Measurements from ENCODE around the gene PRKAA2.

Gene PRKAA2

DNA sequence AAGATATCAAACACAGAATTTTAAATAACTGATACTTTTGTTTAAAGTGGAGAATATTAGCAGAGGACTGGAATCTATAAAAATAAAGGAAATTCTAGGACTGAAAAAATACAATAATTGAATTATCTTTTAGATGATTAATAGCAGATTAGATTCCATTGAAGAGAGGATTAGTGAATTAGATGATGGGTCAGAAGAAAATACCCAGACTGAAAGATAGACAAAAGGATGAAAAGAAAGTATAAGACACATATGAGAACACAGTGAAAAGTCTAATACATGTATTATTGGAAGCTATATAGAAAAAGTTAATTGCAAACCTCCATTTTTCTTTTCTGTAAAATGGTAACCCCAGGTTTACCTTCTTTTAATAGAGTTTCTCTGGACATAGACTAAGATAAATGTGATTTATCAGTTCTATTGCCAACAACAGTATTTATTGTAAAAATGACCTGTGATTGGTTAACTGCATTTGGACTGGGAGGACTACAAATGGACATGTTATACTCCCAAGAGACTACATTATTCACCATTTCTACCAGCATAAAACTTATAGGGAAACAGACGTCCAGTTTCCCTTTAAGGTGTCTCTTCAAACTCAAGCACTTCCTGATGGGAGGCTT, 11.0 kb downstream of the PRKAA2 start:
- no peak for DNase-seq

DNA sequence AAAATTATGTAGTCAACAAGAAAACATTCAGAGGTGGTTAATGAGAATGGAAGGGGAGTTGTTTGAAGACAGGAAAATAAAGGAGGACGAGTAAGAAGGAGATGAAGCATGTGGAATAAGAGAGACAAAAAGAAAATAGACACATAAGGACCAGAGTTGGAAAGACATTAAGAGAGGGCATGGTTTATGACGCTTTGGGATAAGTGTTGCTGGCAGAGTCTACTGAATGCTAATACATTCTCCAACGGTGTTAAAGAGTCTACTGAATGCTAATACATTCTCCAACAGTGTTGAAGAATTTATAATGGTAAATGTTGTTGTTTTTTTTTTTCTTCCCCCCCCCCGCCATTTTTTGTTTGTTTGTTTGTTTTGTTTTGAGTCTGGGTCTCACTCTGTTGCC, 13.1 kb downstream of the PRKAA2 start:
- DNase-seq = no peak

DNA sequence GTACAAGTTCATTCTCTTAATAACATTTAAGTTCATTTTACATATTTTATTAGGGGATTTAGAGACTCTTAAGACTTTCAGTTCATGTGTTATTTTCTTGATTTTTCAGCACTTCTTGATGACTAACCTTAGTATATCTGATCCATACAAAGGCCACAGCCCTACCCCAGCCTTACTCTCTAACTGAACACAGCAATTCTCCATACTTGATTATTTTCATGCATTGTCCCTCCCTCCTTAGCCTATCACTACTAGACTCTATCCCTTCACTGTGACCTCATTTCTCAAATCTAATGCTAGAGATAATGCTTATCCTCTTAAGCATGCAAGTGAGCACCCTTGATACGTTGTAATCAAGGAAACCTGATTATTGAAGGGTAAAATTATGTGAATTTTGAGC, 15.2 kb downstream of the PRKAA2 start:
- DNase-seq = no peak

DNA sequence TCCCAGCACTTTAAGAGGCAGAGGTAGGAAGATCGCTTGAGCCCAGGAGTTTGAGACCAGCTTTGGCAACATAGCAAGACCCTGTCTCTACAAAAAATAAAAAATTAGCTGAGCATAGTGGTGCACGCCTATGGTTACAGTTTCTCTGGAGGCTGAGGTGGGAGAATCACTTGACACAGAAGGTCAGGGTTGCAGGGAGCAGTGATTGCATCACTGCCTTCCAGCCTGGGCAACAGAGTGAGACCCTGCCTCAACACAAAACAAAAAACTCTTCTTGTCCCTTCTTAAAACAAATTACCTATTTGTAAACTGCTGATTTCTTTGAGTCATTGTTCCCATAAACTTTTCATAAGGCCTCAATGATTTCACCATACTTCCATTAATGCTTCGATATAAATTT, 18.7 kb downstream of the PRKAA2 start:
- no peak for DNase-seq

DNA sequence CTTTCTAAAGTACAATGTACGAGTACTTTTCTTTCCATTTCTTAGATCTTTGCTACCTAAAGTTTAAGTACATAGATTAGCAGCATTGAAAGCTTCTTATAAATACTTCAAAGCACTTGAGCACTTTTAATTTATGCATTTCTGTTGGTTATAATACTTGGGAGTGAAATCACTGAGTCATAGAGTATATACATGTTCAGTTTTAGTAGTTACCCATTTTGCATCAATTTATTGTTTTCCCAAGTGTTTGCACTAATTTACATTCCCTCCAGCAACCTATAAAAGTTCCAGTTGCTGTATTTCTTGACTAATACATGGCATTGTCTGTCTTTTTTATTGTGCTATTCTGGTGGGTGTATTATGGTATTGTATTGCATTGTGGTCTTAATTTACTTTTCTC, 20.3 kb downstream of the PRKAA2 start:
- no peak for DNase-seq

DNA sequence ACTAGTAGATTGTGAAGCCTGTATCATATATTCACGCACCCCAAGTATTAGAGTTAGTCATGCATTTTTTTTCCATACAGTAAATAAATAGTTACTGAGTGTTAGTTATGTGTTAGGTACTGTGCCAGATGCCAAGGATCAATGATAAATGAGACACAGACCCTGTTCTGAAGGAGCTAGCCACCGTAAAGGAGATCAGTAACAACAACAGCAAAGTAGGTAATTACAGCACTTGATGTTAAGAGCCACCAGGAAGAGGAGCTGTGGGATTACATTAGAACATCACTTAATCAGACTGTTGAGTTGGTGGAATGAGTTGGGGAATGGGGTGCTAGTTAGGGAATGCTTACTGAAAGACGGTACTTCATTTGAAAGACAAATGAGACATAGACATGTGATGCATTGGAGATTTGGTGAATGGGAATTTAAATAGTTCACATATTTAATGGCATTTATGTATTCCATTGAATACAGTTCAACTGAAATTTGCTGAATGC, 21.0 kb downstream of the PRKAA2 start:
- DNase-seq = no peak

DNA sequence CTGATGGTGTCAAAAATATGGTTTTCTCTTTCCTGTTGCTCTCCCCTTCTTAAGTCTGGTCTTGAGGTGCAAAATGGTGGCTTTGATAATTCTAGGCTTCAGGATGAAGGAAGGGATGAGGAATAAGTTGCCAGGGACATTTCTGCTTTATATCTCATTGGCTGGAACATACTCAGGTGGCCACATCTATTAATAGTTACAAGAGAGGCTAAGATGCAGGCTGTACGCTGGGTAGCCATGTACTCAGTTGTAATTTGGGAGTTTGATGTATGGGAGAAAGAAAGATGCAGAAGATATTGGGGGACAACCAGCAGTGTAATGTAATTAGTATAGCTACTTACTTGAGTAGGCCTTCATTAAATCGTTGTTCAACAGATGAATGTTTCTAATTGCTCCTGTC, 25.2 kb downstream of the PRKAA2 start:
- no peak for DNase-seq

DNA sequence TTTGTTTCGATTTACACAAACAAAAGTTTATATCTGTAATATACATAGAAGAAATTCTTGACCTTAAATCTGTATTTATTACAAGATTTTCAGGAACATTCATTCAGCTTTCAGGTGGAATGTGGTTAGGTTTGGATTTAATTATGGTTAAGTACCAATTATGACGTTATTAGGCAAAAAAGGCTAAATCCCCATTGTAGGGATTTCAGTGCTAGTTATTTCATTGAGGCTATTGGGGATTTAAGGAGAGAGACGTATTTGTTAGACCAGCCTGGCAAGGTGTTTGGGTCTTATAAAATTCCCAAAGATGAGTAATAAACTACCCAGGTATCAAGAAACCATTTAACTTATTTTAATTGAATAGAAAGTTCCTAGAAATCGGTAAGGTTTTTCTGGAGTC, 26.0 kb downstream of the PRKAA2 start:
- no peak for DNase-seq

DNA sequence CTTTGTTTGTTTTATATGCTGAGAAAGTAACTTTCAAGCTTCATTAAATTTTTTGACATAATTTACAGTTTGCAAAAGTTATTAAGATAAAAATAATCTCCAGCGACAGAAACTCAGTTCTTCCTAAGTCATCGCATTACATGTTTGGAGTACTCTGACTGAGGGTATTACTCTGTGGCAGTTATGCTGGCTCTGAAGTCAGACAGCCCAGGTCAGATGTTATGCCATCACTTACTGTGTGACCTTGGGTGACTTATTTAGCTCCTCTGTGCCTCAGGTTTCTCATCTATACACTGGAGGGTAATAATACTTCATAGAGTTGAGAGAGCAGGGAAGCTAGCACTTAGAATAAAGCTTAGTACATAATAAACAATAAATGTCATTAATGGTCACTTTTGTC, 26.4 kb downstream of the PRKAA2 start:
- no peak for DNase-seq

DNA sequence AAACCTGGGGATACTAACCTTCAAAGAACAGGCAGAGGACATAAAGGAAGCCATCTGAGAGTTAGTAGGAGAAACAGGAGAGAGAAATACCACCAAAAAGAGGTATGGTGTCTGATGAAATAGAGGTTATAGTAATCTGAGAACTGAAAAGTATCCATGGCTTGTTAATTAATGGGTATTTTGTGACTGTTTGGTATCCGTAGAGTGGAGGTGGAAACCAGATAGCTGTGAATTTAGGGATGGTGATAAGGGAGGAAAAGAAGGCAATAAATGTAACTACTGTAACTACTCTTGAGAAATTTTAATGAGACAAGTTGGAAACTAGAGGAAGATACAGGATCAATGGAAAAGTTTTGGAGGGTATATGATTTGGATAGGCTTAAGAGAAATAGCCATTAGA, 27.5 kb downstream of the PRKAA2 start:
- no peak for DNase-seq

DNA sequence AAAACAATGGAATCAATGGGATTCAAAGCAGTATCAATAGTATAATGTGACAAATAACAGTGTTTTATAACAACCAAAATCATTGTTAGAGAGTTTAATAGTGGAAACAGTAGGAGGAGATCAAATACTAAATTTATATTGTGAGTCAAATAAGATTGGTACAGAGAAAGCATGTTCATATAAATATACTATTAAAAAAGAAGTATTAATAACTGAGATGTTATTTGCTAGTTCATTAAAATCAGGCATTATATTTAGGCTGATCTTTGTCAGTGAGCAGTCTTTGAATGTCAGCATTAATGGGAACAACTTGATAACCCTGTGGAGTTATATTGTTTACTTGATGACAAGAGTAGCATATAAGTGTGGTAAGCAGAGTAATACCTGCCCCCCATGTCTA, 30.6 kb downstream of the PRKAA2 start:
- DNase-seq = no peak

DNA sequence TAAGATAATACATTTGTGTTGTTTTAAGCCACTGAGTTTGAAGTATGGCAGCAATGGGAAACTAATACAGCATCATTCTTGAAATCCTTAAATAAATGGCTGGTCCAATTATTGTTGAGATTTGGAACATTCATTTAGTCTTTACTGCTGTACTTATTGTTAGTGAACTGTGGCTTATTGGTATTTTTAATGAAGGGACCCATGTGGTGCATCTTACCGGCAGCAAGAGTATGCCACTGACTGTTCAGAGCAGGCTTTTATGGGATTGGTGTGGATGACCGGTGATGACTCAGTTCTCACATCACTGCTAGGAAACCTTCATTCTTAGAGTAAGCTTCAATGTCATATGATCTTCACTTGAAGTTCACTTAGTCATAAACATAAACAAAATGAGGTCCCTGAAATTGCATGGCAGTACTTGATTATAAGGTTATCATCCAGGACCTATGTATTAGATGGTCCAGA, 31.5 kb downstream of the PRKAA2 start:
- no peak for DNase-seq

DNA sequence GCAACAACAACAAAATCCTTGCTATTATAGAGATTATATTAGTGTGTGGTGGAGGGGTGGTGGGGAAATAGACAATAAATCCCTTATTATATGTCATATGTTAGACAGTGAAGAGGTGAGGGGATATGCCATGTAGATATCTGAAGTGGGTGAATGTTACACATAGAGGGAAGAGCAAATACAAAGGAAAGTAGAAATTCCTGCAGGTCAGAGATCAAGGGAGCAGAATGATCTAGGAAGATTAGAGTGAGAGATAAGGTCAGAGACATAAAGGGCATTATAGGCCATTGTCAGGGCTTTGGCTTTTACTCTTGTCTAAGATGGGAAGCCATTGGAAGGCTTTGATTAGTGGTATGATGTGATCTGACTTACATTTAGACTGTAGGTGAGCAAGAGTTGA, 38.5 kb downstream of the PRKAA2 start:
- no peak for DNase-seq

DNA sequence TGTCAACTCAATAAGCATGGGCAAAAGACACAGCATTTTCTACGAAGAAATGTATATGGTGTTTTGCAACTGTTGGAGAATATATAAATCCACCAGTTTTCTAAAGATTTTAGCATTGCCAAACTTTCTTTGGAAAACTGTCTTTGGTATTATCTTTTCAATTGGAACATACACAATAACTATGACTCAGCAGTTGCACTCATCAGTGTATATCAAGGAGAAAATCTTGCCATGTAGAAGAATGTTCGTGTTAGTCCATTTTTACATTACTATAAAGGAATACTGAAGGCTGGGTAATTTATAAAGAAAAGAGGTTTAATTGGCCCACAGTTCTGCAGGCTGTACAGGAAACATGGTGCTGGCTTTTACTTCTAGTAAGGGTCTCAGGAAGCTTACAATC, 41.1 kb downstream of the PRKAA2 start:
- no peak for DNase-seq

DNA sequence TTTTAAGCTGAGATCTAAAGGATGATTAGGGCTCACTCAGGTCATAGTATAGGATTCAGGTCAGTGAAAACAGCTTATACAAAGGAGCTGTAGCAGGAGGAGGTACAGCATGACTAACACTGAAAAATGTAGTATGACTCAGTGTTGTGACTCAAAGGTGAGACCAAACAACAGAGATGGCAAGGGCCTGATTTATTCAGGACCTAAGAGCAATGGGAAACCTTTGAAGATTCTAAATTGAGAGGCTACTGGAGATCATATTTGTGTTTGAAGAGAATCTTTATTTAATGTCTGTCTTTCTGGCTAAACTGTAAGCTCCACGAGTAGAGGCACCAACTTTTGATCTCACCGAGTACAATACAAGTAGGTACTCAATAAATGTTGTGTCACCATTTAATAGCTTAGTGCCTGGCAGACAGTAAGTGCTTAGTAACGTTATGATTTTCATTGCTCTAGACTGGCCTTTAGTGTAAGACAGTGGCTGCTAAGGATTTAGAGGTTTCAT, 43.5 kb downstream of the PRKAA2 start:
- DNase-seq = no peak

DNA sequence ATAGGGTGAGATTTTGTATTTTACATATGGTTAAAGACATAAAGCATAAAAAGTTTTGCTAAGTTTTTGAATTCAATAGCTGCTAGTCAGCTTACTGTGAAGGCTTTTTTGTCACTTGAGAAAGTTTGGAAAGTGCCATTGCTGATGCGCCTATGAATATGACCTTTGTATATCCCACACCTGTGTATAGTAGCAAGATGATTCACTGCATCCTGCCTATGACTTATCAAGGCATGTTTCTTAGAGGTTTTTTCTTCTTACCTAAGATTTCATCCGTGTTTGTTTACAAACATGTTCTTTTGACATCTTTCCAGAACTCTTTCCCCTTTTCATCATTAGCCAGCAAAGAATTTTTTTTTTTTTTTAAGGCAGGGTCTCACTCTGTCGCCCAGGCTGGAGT, 51.5 kb downstream of the PRKAA2 start:
- DNase-seq = no peak

DNA sequence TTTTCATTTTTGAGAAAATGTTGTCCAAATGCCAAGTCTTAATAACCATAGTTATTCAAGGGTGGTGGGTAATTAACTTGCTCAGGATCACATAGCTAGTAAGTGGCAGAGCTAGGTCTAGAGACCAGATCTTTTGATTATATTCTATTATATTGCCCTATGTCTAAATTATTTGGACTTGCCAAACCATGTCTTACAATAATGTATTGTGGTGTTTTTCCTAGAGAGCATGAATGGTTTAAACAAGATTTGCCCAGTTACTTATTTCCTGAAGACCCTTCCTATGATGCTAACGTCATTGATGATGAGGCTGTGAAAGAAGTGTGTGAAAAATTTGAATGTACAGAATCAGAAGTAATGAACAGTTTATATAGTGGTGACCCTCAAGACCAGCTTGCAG, 58.6 kb downstream of the PRKAA2 start:
- DNase-seq = no peak

DNA sequence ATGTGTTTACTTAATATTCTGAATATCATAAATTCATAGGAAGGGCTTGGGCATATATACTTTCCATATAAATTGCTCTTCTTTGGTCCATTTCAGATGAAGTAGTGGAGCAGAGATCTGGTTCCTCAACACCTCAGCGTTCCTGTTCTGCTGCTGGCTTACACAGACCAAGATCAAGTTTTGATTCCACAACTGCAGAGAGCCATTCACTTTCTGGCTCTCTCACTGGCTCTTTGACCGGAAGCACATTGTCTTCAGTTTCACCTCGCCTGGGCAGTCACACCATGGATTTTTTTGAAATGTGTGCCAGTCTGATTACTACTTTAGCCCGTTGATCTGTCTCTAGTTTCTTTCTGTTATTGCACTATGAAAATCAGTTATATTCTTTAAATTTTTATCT, 62.3 kb downstream of the PRKAA2 start:
- DNase-seq = no peak

DNA sequence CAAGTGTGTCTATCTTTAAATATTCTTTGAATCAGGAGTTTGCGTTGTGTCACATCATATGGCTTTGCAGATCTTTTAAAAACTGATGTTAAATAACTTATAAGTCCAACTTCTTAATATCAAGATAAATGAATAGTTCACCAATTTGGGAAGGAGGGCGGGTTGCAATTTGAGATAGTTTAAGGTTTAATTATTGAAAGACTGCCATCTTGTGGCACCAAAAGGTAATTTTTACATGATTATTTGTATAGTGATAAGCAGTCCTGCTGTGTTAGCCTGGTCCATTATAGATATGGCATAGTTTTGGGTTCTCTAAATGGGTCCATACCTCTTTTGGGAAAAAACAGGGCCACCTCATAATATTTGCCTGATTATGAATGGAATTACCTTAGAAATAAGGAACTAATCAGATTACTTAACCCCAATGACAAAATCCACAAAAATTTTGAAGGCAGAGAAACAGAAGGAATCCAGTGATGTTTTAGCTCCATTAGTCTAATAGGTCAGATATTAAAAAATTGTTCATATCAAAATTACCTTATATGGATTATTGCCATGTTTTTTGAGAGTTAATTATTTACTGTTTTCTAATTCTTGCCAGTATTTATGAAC, 64.3 kb downstream of the PRKAA2 start:
- DNase-seq = peak; percentile 32 to 44

DNA sequence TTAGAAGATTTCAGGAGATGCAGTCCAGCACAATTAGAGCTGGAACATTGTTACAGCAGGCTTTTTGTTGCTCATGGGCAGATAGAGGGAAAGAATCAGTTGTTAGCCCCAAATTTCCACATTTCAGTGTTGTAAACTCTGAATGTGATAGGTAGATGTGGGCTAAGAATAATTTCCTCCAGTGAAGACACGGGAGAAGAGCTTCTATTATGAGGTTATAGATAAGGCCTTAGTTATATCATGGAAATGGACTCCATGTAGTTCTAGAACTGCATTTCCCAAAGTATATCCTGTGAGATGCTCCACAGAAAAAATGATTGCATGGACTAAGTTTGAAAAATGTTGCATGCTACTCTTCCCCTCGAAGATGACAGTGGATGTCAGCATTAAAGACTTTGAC, 64.9 kb downstream of the PRKAA2 start:
- DNase-seq = no peak

DNA sequence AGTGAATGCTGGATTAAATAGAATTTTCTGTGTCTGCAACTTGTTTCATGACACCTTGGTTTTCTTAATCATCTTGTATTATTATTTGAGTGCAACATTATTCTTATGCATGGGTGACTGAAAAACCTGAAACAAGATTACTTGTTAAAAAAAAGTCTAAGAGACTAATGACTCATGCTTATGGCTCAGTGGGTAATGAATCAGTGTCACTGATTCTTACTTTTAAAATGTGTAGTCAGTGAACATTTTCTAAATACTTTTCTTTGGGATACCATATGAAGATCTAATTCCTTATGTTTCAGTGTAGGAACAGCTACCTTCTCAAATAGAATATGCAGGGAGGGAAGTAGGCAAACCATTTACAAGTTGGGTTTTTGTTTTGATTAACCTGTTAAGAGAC, 65.5 kb downstream of the PRKAA2 start:
- no peak for DNase-seq

DNA sequence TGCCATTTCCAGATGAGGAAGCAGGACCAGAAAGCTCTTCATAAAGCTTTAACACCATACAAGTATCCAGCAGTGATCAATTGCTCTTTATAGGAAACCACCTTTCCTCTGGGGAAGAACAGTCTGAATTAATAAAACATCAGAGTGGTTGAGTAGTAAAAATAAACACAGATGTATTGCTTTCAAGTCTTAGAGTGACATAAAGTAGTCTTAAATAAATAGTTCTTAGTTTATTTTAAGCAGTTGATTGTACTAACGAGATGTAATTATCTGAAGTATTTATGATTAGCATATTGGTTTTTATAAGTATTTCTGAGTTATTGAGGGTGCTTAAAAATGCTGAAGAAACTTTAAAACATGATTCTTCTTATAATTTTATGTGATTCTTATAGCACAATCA, 67.0 kb downstream of the PRKAA2 start:
- no peak for DNase-seq

DNA sequence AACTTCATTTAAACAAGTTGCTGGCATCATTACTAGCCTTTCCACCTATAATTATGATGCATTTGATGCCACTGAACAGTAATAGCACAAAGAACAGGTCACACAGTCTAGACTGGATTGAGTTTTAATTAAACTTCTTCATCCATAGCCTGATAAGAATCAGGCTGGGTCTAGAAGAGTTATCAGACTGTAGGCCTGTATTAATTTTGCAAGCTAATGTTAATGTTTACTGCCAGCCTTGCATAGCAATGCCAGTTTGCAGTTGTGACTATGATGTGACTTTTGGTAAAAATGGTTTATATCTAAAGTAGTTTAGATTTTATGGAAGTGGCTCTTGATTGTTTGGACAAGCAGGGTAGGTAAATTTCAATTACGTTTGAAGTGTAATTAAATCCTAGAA, 68.0 kb downstream of the PRKAA2 start:
- no peak for DNase-seq

DNA sequence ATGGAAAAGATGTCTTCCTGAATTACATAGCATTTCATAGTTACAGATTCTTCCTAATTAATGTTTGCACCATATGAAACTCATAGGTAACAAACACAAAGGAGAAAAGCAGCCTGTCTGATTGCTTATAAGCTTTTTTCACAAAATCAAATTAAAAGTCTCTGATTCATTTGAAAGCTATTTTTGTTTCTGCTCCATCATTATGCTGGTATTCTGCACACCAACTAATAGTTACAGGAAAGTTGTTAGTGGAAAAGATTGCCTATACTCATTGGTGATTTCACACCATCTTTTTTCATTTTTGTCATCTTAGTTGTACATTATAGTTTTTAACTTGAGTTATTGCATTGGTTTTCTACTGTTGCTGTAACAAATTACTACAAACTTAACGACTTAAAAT, 70.0 kb downstream of the PRKAA2 start:
- DNase-seq = no peak

DNA sequence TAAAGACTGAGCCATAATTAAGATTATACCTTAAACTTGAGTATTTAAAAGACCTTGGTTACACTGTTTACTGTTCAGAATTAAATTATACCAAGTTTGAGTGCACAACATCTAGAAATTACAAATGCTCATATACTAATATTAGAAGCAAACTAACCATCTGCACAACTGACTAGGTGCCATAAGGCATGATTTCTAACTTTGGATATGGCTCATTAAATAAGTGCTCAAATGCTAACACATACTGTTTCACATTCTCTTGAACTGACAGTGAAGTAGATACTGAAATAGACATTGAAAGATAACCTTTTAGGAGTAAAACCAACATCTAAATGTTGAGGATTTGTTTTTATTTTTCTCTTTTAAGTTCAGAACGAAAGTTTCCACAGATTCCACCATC, 74.1 kb downstream of the PRKAA2 start:
- DNase-seq = no peak

Measured in AML-193 (cell line).